H9 (cell line): ENCODE measurements around the gene ULK3. TPM values are rescaled to one million over a fixed set of nuclear protein-coding genes. Genes with fewer than 3 reads are reported as not detected.

Experiments used
- DNase-seq: peaks from one replicate; pipeline ENCODE4 v3.0.0-alpha.2; 2017
- H2AFZ ChIP-seq: one replicate; pipeline ENCODE4 v1.6.1; 2013; ENCODE audit warnings: mild to moderate bottlenecking, low read length, control low read depth, moderate library complexity
- H2AK5ac ChIP-seq: 2 replicates; pipeline ENCODE4 v1.6.1; 2013; ENCODE audit warnings: low read length, control low read depth, mixed read lengths; ENCODE audit not compliant: insufficient read length
- H2BK120ac ChIP-seq: one replicate; pipeline ENCODE4 v1.6.1; 2013; ENCODE audit warnings: low read depth, mild to moderate bottlenecking, low read length, control low read depth, inconsistent platforms; ENCODE audit not compliant: poor library complexity, severe bottlenecking
- H2BK12ac ChIP-seq: 2 replicates; pipeline ENCODE4 v1.6.1; 2013; ENCODE audit warnings: low read length, control low read depth, mixed read lengths, low read depth; ENCODE audit not compliant: insufficient read length
- H2BK15ac ChIP-seq: 2 replicates; pipeline ENCODE4 v1.6.1; 2013; ENCODE audit warnings: low read depth, low read length, control low read depth
- H2BK20ac ChIP-seq: one replicate; pipeline ENCODE4 v1.6.1; 2013; ENCODE audit warnings: low read depth, mild to moderate bottlenecking, low read length, control low read depth, inconsistent platforms; ENCODE audit not compliant: poor library complexity, severe bottlenecking
- H2BK5ac ChIP-seq: 2 replicates; pipeline ENCODE4 v1.6.1; 2013; ENCODE audit warnings: low read length, control low read depth, mixed read lengths; ENCODE audit not compliant: insufficient read length
- H3K14ac ChIP-seq: 2 replicates; pipeline ENCODE4 v1.6.1; 2013; ENCODE audit warnings: low read length, control low read depth; ENCODE audit not compliant: insufficient read depth
- H3K18ac ChIP-seq: 2 replicates; pipeline ENCODE4 v1.6.1; 2013; ENCODE audit warnings: low read depth, mild to moderate bottlenecking, mixed read lengths, low read length, control low read depth; ENCODE audit not compliant: insufficient read length
- H3K23ac ChIP-seq: 2 replicates; pipeline ENCODE4 v1.6.1; 2013; ENCODE audit warnings: low read length, control low read depth, mixed read lengths, low read depth; ENCODE audit not compliant: insufficient read length
- H3K23me2 ChIP-seq: 2 replicates; pipeline ENCODE4 v1.6.1; 2013; ENCODE audit warnings: low read depth, mild to moderate bottlenecking, mixed read lengths, low read length, control low read depth; ENCODE audit not compliant: insufficient read length, poor library complexity, severe bottlenecking
- H3K27ac ChIP-seq: 2 replicates; pipeline ENCODE4 v1.5.1; 2013; ENCODE audit warnings: low read length, control low read depth, mixed read lengths, low read depth; ENCODE audit not compliant: insufficient read length
- H3K27me3 ChIP-seq: 2 replicates; pipeline ENCODE4 v1.6.1; 2013; ENCODE audit warnings: low read length, control low read depth, inconsistent platforms; ENCODE audit not compliant: insufficient read depth
- H3K4ac ChIP-seq: 2 replicates; pipeline ENCODE4 v1.6.1; 2013; ENCODE audit warnings: low read depth, mild to moderate bottlenecking, control low read depth, inconsistent platforms, low read length, moderate library complexity
- H3K4me1 ChIP-seq: 2 replicates; pipeline ENCODE4 v1.6.1; 2013; ENCODE audit warnings: low read length, control low read depth, inconsistent platforms; ENCODE audit not compliant: insufficient read depth
- H3K4me2 ChIP-seq: 2 replicates; pipeline ENCODE4 v1.6.1; 2013; ENCODE audit warnings: low read length, control low read depth, mixed read lengths; ENCODE audit not compliant: insufficient read length, insufficient read depth
- H3K56ac ChIP-seq: 2 replicates; pipeline ENCODE4 v1.6.1; 2013; ENCODE audit warnings: low read depth, mild to moderate bottlenecking, mixed read lengths, low read length, control low read depth; ENCODE audit not compliant: insufficient read length
- H3K79me1 ChIP-seq: 2 replicates; pipeline ENCODE4 v1.6.1; 2013; ENCODE audit warnings: low read depth, mild to moderate bottlenecking, moderate library complexity, low read length, control low read depth, inconsistent platforms; ENCODE audit not compliant: insufficient read depth, poor library complexity, severe bottlenecking
- H3K79me2 ChIP-seq: 2 replicates; pipeline ENCODE4 v1.6.1; 2013; ENCODE audit warnings: low read length, control low read depth, inconsistent platforms; ENCODE audit not compliant: insufficient read depth
- H3K9ac ChIP-seq: 2 replicates; pipeline ENCODE4 v1.6.1; 2013; ENCODE audit warnings: low read length, control low read depth, mixed read lengths; ENCODE audit not compliant: insufficient read length; ENCODE audit errors: extremely low read depth
- H3K9me3 ChIP-seq: one replicate; pipeline ENCODE4 v1.6.1; 2013; ENCODE audit warnings: low read depth, low read length, inconsistent platforms; ENCODE audit not compliant: control insufficient read depth
- H3T11ph ChIP-seq: one replicate; pipeline ENCODE4 v1.6.1; 2013; ENCODE audit warnings: mild to moderate bottlenecking, low read length, control low read depth, inconsistent platforms
- H4K20me1 ChIP-seq: one replicate; pipeline ENCODE4 v1.6.1; 2013; ENCODE audit not compliant: control insufficient read depth, insufficient read length, insufficient read depth
- H4K5ac ChIP-seq: 2 replicates; pipeline ENCODE4 v1.6.1; 2013; ENCODE audit warnings: low read depth, mild to moderate bottlenecking, mixed read lengths, low read length, control low read depth; ENCODE audit not compliant: insufficient read length
- H4K8ac ChIP-seq: replicated peaks from 2 replicates; pipeline ENCODE4 v1.6.1; 2013; ENCODE audit warnings: low read length, control low read depth, mixed read lengths, low read depth; ENCODE audit not compliant: insufficient read length
- H4K91ac ChIP-seq: 2 replicates; pipeline ENCODE4 v1.6.1; 2013; ENCODE audit warnings: low read depth, mild to moderate bottlenecking, moderate library complexity, mixed read lengths, low read length, control low read depth; ENCODE audit not compliant: insufficient read length
- H3K27ac Mint-ChIP-seq, 3 experiments: 2 replicates in 2 of 3; 3 replicates in 1 of 3; pipeline ENCODE4 v1.8.0; 2020 to 2021; ENCODE audit warnings: mixed read lengths in 3 of 3, mild to moderate bottlenecking in 1 of 3, moderate library complexity in 1 of 3
- H3K27me3 Mint-ChIP-seq: 2 replicates; pipeline ENCODE4 v1.8.0; 2021; ENCODE audit warnings: low read depth, mild to moderate bottlenecking, moderate library complexity, mixed read lengths
- H3K36me3 Mint-ChIP-seq, 3 experiments: 2 replicates in 2 of 3; 3 replicates in 1 of 3; pipeline ENCODE4 v1.8.0; 2020 to 2021; ENCODE audit warnings: low read depth in 3 of 3, mixed read lengths in 3 of 3; ENCODE audit not compliant: insufficient read depth in 1 of 3
- H3K4me1 Mint-ChIP-seq, 2 experiments: 2 replicates each; pipeline ENCODE4 v1.8.0; 2020; ENCODE audit warnings: mixed read lengths in 2 of 2
- H3K4me3 Mint-ChIP-seq, 2 experiments: 2 replicates in 1 of 2; 3 replicates in 1 of 2; pipeline ENCODE4 v1.8.0; 2020 to 2021; ENCODE audit warnings: mild to moderate bottlenecking in 2 of 2, mixed read lengths in 2 of 2, moderate library complexity in 1 of 2
- H3K9me3 Mint-ChIP-seq, 2 experiments: 2 replicates in 1 of 2; 3 replicates in 1 of 2; pipeline ENCODE4 v1.8.0; 2020; ENCODE audit warnings: mild to moderate bottlenecking in 2 of 2, mixed read lengths in 2 of 2, moderate library complexity in 1 of 2
- WGBS: extraction: QIAGEN DNeasy Blood & Tissue Kit; methylation state at CpG from one replicate; pipeline ENCODE4 v1.1.7; 2013; ENCODE audit warnings: missing lambda C conversion rate, low lambda C conversion rate, mixed read lengths; ENCODE audit not compliant: insufficient read length; ENCODE audit errors: extremely low coverage; 5-methylcytosine and 5-hydroxymethylcytosine counted together
- total RNA-seq: library from RNA; stranded (reverse); gene quantifications from 2 replicates; pipeline ENCODE4 v1.2.1, GENCODE V29; 2021
- TF ChIP-seq, protein P1 (sequence below): fragments of 200-600 bp; sonication (generic); conservative IDR thresholded peaks from 3 replicates; pipeline ENCODE4 v1.8.0; 2021; ENCODE audit warnings: antibody characterized with exemption, mild to moderate bottlenecking

Gene ULK3
- total RNA-seq, 1 experiment from 2014 or later = 34.0 TPM

DNA sequence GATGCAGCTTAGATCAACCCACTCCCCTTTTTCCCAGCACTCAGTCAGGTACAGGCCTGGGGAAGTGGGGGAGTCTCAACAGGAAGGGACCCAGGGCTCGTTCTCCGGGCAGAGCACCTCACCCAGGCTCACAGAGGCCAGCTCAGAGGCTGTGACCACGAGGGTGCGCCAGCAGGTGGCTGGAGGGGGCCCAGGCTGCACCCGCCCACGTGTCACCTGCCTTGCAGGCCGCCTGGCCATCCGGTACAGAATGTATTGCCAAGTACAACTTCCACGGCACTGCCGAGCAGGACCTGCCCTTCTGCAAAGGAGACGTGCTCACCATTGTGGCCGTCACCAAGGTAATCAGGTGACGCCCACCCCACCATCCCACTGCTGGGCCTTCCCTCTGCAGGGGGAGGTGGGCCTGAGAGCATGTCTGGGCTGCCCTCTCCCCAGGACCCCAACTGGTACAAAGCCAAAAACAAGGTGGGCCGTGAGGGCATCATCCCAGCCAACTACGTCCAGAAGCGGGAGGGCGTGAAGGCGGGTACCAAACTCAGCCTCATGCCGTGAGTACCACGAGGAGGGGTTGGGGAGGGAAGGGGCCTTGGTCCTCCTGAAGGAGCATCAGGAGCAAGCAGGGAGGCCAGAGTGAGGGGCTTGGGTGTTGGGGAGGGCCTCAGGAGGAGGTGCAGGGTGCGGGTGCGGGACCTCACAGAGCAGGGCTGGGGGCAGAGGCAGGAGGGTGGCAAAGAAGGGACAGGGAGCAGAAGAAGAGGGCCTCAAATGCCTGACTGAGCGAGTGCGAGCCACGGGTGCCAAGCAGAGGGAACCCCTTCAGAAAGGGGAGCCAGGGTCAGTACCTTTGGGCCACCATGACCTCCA, 44.3 kb downstream of the ULK3 start:
- H2BK20ac ChIP-seq = no peak overlapping the region
- H3T11ph ChIP-seq = no peak overlapping the region
- no peaks in the 10 kb centered on the region for H3K79me1 ChIP-seq
- Mint-ChIP-seq H3K9me3 (no peaks in the 10 kb centered on the region), H3K36me3 (peaks cover 6 to 29% (median 28%) of the 10 kb centered on the region in 3 experiments; a peak in 5 of 7 replicates), H3K4me3 (no peak overlapping the region), H3K27ac (peak overlapping the region in 2 of 3 experiments; percentile 25 to 89; a peak in 2 of 7 replicates), H3K4me1 (peaks cover 2 to 7% of the 10 kb centered on the region in 2 experiments), H3K27me3 (no peaks in the 10 kb centered on the region)
- no peak overlapping the region for H3K4me2 ChIP-seq
- H3K27me3 ChIP-seq = no peaks in the 10 kb centered on the region
- no peaks in the 10 kb centered on the region for H4K20me1 ChIP-seq
- H2AFZ ChIP-seq = no peak overlapping the region
- no peak overlapping the region for H3K56ac ChIP-seq
- H3K79me2 ChIP-seq = no peaks in the 10 kb centered on the region
- no peak overlapping the region for H2AK5ac ChIP-seq
- H3K27ac ChIP-seq = no peak overlapping the region
- no peak overlapping the region for H2BK5ac ChIP-seq
- H4K91ac ChIP-seq = no peak overlapping the region
- no peak overlapping the region for H3K18ac ChIP-seq
- H2BK12ac ChIP-seq = no peak overlapping the region
- no peak overlapping the region for H4K8ac ChIP-seq
- no peak overlapping the region for H3K14ac ChIP-seq
- no peak overlapping the region for H4K5ac ChIP-seq
- no peaks in the 10 kb centered on the region for H3K23me2 ChIP-seq
- no CpG with 5 or more reads among the region's 25 CpGs for WGBS
- H2BK15ac ChIP-seq = no peak overlapping the region
- no peak for DNase-seq
- H3K9ac ChIP-seq = no peak overlapping the region
- H3K23ac ChIP-seq = no peak overlapping the region
- H3K4me1 ChIP-seq = no peaks in the 10 kb centered on the region
- TF ChIP-seq, protein P1, sequence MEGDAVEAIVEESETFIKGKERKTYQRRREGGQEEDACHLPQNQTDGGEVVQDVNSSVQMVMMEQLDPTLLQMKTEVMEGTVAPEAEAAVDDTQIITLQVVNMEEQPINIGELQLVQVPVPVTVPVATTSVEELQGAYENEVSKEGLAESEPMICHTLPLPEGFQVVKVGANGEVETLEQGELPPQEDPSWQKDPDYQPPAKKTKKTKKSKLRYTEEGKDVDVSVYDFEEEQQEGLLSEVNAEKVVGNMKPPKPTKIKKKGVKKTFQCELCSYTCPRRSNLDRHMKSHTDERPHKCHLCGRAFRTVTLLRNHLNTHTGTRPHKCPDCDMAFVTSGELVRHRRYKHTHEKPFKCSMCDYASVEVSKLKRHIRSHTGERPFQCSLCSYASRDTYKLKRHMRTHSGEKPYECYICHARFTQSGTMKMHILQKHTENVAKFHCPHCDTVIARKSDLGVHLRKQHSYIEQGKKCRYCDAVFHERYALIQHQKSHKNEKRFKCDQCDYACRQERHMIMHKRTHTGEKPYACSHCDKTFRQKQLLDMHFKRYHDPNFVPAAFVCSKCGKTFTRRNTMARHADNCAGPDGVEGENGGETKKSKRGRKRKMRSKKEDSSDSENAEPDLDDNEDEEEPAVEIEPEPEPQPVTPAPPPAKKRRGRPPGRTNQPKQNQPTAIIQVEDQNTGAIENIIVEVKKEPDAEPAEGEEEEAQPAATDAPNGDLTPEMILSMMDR = no peak
- no peaks in the 10 kb centered on the region for H3K9me3 ChIP-seq
- no peak overlapping the region for H3K4ac ChIP-seq
- no peak overlapping the region for H2BK120ac ChIP-seq
